A549 (cell line): ENCODE results near the gene ATG9A. TPM values are rescaled to one million over a fixed set of nuclear protein-coding genes. Genes with fewer than 3 reads are reported as not detected.

Source experiments
- ATAC-seq, 2 experiments: fragments of 200-7000 bp in 1 of 2; fragments of >200 bp in 1 of 2; cut with Nextera tagmentation in 1 of 2; cut with Tn5 transposase in 1 of 2; 3 replicates each; pipeline versions ENCODE4 v1.8.0 to v1.9.1; 2018 to 2020; ENCODE audit warnings: mild to moderate bottlenecking in 1 of 2, moderate library complexity in 1 of 2
- CTCF ChIA-PET: fragments of 300-600 bp; sonication (Branson Sonifier 250); formaldehyde crosslinking; extraction: SDS; loops from one replicate; lab custom pipeline; 2021; ENCODE audit warnings: antibody characterized with exemption, inconsistent platforms; lab: Yijun Ruan, JAX
- POLR2A ChIA-PET: fragments of 350-600 bp; formaldehyde crosslinking; extraction: SDS; loops from one replicate; lab custom pipeline; 2021; ENCODE audit warnings: antibody characterized with exemption, inconsistent platforms; lab: Yijun Ruan, JAX
- DNase-seq, 2 experiments: peaks; one replicate each; pipeline versions ENCODE4 v3.0.0 to v3.0.0-alpha.2; 2011 to 2016; ENCODE audit warnings: low read depth in 1 of 2, low spot score in 1 of 2
- FAIRE-seq: peaks from 2 replicates; lab custom pipeline; 2011; peaks lifted over from hg19 to GRCh38; lab: Jason Lieb, UNC
- H3K27ac ChIP-seq, 2 experiments: fragments of >200 bp; sonication (Bioruptor Twin); formaldehyde crosslinking; 3 replicates each; pipeline ENCODE4 v1.5.1; 2016 to 2017
- H3K4me1 ChIP-seq: fragments of >200 bp; sonication (Bioruptor Twin); formaldehyde crosslinking; 3 replicates; pipeline ENCODE4 v1.6.1; 2016
- H3K4me2 ChIP-seq: fragments of >200 bp; sonication (Bioruptor Twin); formaldehyde crosslinking; 3 replicates; pipeline ENCODE4 v1.6.1; 2016
- H3K4me3 ChIP-seq: fragments of >200 bp; sonication (Bioruptor Twin); formaldehyde crosslinking; 3 replicates; pipeline ENCODE4 v1.5.1; 2016
- H3K9me3 ChIP-seq: fragments of >200 bp; sonication (Bioruptor Twin); formaldehyde crosslinking; 3 replicates; pipeline ENCODE4 v1.6.1; 2016
- CBX2 ChIP-seq: fragments of 200-600 bp; sonication (generic); IDR thresholded peaks from 2 replicates; pipeline ENCODE4 v1.6.1; 2016; ENCODE audit warnings: low read depth, mild to moderate bottlenecking, borderline replicate concordance
- CBX8 ChIP-seq: fragments of 200-600 bp; sonication (generic); IDR thresholded peaks from 2 replicates; pipeline ENCODE4 v1.6.1; 2016
- CEBPB ChIP-seq, 2 experiments: fragments of >200 bp in 1 of 2; sonication (Bioruptor Twin) in 1 of 2; formaldehyde crosslinking in 1 of 2; IDR thresholded peaks; 2 replicates each; pipeline ENCODE4 v1.6.1; 2012 to 2016
- EHF ChIP-seq: fragments of 250-450 bp; sonication (Bioruptor Pico); IDR thresholded peaks from 2 replicates; pipeline ENCODE4 v1.5.0; 2020; ENCODE audit warnings: mild to moderate bottlenecking
- ESRRA ChIP-seq: fragments of 150-350 bp; IDR thresholded peaks from 2 replicates; pipeline ENCODE4 v1.6.1; 2014; ENCODE audit warnings: mild to moderate bottlenecking, low read length, borderline replicate concordance
- FOXS1 ChIP-seq: fragments of 250-450 bp; sonication (Bioruptor Pico); IDR thresholded peaks from 2 replicates; pipeline ENCODE4 v1.5.0; 2020; ENCODE audit warnings: mild to moderate bottlenecking, moderate library complexity
- HDAC2 ChIP-seq: fragments of 200-600 bp; sonication (generic); IDR thresholded peaks from 2 replicates; pipeline ENCODE4 v1.6.1; 2016
- HEYL ChIP-seq: fragments of 250-450 bp; sonication (Bioruptor Pico); IDR thresholded peaks from 2 replicates; pipeline ENCODE4 v1.8.0; 2021; ENCODE audit warnings: mild to moderate bottlenecking, moderate library complexity
- HOXA7 ChIP-seq: fragments of 250-450 bp; sonication (Bioruptor Pico); IDR thresholded peaks from 2 replicates; pipeline ENCODE4 v1.5.0; 2020; ENCODE audit warnings: mild to moderate bottlenecking, moderate library complexity
- HOXB13 ChIP-seq: fragments of 250-450 bp; sonication (Bioruptor Pico); IDR thresholded peaks from 2 replicates; pipeline ENCODE4 v1.5.0; 2020; ENCODE audit warnings: low read depth, mild to moderate bottlenecking, moderate library complexity
- HOXB5 ChIP-seq: fragments of 250-450 bp; sonication (Bioruptor Pico); IDR thresholded peaks from 2 replicates; pipeline ENCODE4 v1.5.0; 2020; ENCODE audit warnings: mild to moderate bottlenecking, moderate library complexity
- JUN ChIP-seq, 2 experiments: fragments of >200 bp; sonication (Bioruptor Twin); formaldehyde crosslinking; IDR thresholded peaks; 2 replicates in 1 of 2; 3 replicates in 1 of 2; pipeline ENCODE4 v1.6.1; 2016 to 2017
- JUNB ChIP-seq: fragments of >200 bp; sonication (Bioruptor Twin); formaldehyde crosslinking; IDR thresholded peaks from 2 replicates; pipeline ENCODE4 v1.6.1; 2016
- KDM1A ChIP-seq: fragments of 200-600 bp; sonication (generic); IDR thresholded peaks from 2 replicates; pipeline ENCODE4 v1.6.1; 2016; ENCODE audit warnings: low read depth, mild to moderate bottlenecking
- MAZ ChIP-seq: fragments of 150-350 bp; IDR thresholded peaks from 2 replicates; pipeline ENCODE4 v1.6.1; 2014; ENCODE audit warnings: antibody characterized with exemption, low read depth, low read length, borderline replicate concordance
- MYC ChIP-seq: IDR thresholded peaks from 2 replicates; pipeline ENCODE4 v1.6.1; 2012; ENCODE audit warnings: mild to moderate bottlenecking, inconsistent platforms, low read length, improper control_type of control experiment, borderline replicate concordance
- PHF8 ChIP-seq: fragments of 200-600 bp; sonication (generic); IDR thresholded peaks from 2 replicates; pipeline ENCODE4 v1.6.1; 2016; ENCODE audit warnings: low read depth, mild to moderate bottlenecking, antibody characterized with exemption, moderate library complexity, borderline replicate concordance
- RARB ChIP-seq: fragments of 250-450 bp; sonication (Bioruptor Pico); IDR thresholded peaks from 2 replicates; pipeline ENCODE4 v1.8.0; 2021; ENCODE audit warnings: mild to moderate bottlenecking, moderate library complexity
- RCOR1 ChIP-seq: fragments of 150-350 bp; IDR thresholded peaks from 2 replicates; pipeline ENCODE4 v1.6.1; 2014; ENCODE audit warnings: antibody characterized with exemption, low read length, low read depth
- RFX5 ChIP-seq: fragments of 450-650 bp; IDR thresholded peaks from 2 replicates; pipeline ENCODE4 v1.7.1; 2014; ENCODE audit warnings: antibody characterized with exemption, mild to moderate bottlenecking, moderate library complexity
- SMC3 ChIP-seq: fragments of >200 bp; sonication (Bioruptor Twin); formaldehyde crosslinking; IDR thresholded peaks from 3 replicates; pipeline ENCODE4 v1.6.1; 2018; ENCODE audit warnings: inconsistent platforms
- SREBF2 ChIP-seq: fragments of 450-650 bp; IDR thresholded peaks from 2 replicates; pipeline ENCODE4 v1.6.1; 2014; ENCODE audit warnings: mild to moderate bottlenecking, moderate library complexity
- TP53 ChIP-seq: fragments of 250-450 bp; sonication (Bioruptor Pico); IDR thresholded peaks from 2 replicates; pipeline ENCODE4 v1.5.0; 2021; ENCODE audit warnings: mild to moderate bottlenecking, moderate library complexity
- ZC3H11A ChIP-seq: fragments of 450-650 bp; IDR thresholded peaks from 2 replicates; pipeline ENCODE4 v1.6.1; 2014; ENCODE audit warnings: antibody characterized with exemption, mild to moderate bottlenecking
- ZSCAN20 ChIP-seq: fragments of 250-450 bp; sonication (Bioruptor Pico); IDR thresholded peaks from 2 replicates; pipeline ENCODE4 v1.8.0; 2022; ENCODE audit warnings: mild to moderate bottlenecking, moderate library complexity
- WGBS: methylation state at CpG from one replicate; pipeline ENCODE4 v1.1.6; 2017; ENCODE audit errors: missing lambda C conversion rate; 5-methylcytosine and 5-hydroxymethylcytosine counted together
- polyA plus RNA-seq, 4 experiments: library from polyadenylated mRNA; depleted of rRNA in 3 of 4; stranded (reverse); fragments of >200 nt; fragmentation: RNase III in 1 of 4; extraction: RNeasy Plus Mini Kit Qiagen cat#74134 plus additional on column Dnase treatment in 1 of 4; gene quantifications; 2 replicates in 3 of 4; 3 replicates in 1 of 4; pipeline ENCODE4 v1.2.3, GENCODE V29; 2011 to 2017
- TF ChIP-seq, protein P1 (sequence below): fragments of 150-350 bp; IDR thresholded peaks from 2 replicates; pipeline ENCODE4 v1.6.1; 2014; ENCODE audit warnings: low read depth, mild to moderate bottlenecking, low read length
- TF ChIP-seq, protein P2 (sequence below): IDR thresholded peaks from 2 replicates; pipeline ENCODE4 v1.6.1; 2012; ENCODE audit warnings: low read depth, borderline replicate concordance

ATG9A gene
- polyA plus RNA-seq, 2 of the 4 experiments (the other 2 are of a cell fraction), result 41.9 to 75.2 TPM

DNA sequence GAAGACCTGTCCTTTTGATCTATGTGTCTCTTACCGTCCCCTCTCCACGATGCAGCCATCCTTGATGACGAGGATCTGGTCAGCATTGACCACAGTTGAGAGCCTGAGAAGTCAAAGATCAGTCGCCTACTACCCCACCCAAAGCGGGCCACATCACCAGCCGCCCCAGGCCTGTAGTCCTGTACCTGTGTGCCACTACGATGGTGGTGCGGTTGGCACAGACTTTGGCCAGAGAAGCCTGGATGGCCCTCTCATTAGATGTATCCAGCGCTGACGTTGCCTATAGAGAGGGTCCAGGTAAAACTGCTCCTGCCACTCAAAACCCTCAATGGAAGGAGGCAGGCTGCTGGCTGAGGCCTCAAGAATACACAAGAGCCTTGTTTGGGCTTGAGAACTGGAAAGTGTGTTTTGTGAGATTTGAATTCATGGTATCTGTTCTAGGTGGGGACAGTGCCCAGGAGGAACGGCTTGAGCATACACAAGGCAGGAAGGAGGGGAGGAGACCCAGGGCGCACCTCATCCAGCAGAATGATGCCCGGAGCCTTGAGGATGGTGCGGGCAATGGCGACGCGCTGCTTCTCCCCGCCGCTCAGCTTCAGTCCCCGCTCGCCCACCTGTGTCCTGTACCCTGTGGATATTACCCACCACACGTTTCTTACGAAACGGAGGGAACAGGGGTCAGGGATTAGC is 19.1 kb downstream of the ATG9A start:
- no peak for FAIRE-seq
- no peak for ATAC-seq
- Histone ChIP-seq H3K9me3 (no peaks in the 10 kb centered on the region), H3K4me2 (no peak overlapping the region), H3K27ac (no peak overlapping the region), H3K4me3 (no peak overlapping the region), H3K4me1 (peaks cover 17% of the 10 kb centered on the region)
- DNase-seq, result no peak
- ChIA-PET POLR2A (no interaction called here), CTCF (interaction anchor here (0.9 to 8.6 kb wide), 5 partner anchors 39 to 208 kb away, joined by 3 to 56 read pairs (median 5); no protein-coding TSS in a partner anchor)
- 94% methylated on average over 24 of the region's 24 CpGs for WGBS
- TF ChIP-seq, protein P1, sequence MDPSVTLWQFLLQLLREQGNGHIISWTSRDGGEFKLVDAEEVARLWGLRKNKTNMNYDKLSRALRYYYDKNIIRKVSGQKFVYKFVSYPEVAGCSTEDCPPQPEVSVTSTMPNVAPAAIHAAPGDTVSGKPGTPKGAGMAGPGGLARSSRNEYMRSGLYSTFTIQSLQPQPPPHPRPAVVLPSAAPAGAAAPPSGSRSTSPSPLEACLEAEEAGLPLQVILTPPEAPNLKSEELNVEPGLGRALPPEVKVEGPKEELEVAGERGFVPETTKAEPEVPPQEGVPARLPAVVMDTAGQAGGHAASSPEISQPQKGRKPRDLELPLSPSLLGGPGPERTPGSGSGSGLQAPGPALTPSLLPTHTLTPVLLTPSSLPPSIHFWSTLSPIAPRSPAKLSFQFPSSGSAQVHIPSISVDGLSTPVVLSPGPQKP, result no peak
- TF ChIP-seq CBX8, result no peak
- TF ChIP-seq HOXB13 (CRISPR knock-in tag), result no peak
- TF ChIP-seq RARB (CRISPR knock-in tag), result no peak
- no peak for TF ChIP-seq JUNB
- no peak for TF ChIP-seq SREBF2
- TF ChIP-seq JUN (IDR thresholded peaks at IDR 0.05), result no peak
- no peak for TF ChIP-seq MYC
- TF ChIP-seq HOXA7 (CRISPR knock-in tag), result no peak
- no peak for TF ChIP-seq HDAC2
- TF ChIP-seq RFX5, result no peak
- no peak for TF ChIP-seq PHF8
- no peak for TF ChIP-seq SMC3
- TF ChIP-seq, protein P2, sequence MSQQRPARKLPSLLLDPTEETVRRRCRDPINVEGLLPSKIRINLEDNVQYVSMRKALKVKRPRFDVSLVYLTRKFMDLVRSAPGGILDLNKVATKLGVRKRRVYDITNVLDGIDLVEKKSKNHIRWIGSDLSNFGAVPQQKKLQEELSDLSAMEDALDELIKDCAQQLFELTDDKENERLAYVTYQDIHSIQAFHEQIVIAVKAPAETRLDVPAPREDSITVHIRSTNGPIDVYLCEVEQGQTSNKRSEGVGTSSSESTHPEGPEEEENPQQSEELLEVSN, result no peak
- TF ChIP-seq MAZ, result no peak
- TF ChIP-seq KDM1A, result no peak
- TF ChIP-seq HOXB5 (CRISPR knock-in tag), result no peak

GRCh38 chr2:219209236-219210195 is 19.9 kb downstream of the ATG9A start:
- POLR2A ChIA-PET, result interaction anchor here (1.2 to 3.9 kb wide), 2 partner anchors 9 to 33 kb away, joined by 4 to 25 read pairs; partner anchors contain the start of genes ABCB6 and CNPPD1
- FAIRE-seq (no peak), ATAC-seq (no peak), DNase-seq (no peak)
- 92% methylated on average over 18 of the region's 18 CpGs for WGBS
- Histone ChIP-seq H3K9me3 (peaks cover 3% of the 10 kb centered on the region; the same call in 1 of the 3 replicates), H3K4me1 (peaks cover 16% of the 10 kb centered on the region), H3K27ac (no peak overlapping the region), H3K4me3 (no peak overlapping the region), H3K4me2 (no peak overlapping the region)
- CTCF ChIA-PET, result interaction anchor here (0.9 to 8.6 kb wide), 7 partner anchors 7 to 207 kb away, joined by 3 to 56 read pairs (median 7); no protein-coding TSS in a partner anchor
- no peak for TF ChIP-seq CBX2
- no peak for TF ChIP-seq TP53 (CRISPR knock-in tag)
- no peak for TF ChIP-seq EHF (CRISPR knock-in tag)
- TF ChIP-seq HOXA7 (CRISPR knock-in tag), result no peak
- TF ChIP-seq FOXS1 (CRISPR knock-in tag), result no peak
- no peak for TF ChIP-seq CBX8
- TF ChIP-seq RCOR1, result no peak
- TF ChIP-seq HEYL, result no peak
- TF ChIP-seq ZC3H11A, result no peak
- TF ChIP-seq PHF8, result no peak
- TF ChIP-seq ESRRA, result no peak
- TF ChIP-seq CEBPB (IDR thresholded peaks at IDR 0.05), result no peak
- TF ChIP-seq ZSCAN20, result no peak
